Vagina (tissue), 2 donors: ENCODE measurements around the gene USH1C.

ENCODE experiments used
- POLR2A ChIP-seq, 2 donors: fragments of 450-650 bp; IDR thresholded peaks; one replicate each; pipeline ENCODE4 v1.6.1; 2017; ENCODE audit warnings: antibody characterized with exemption in 2 of 2, mild to moderate bottlenecking in 2 of 2, moderate library complexity in 2 of 2
- TF ChIP-seq, protein P1 (sequence below), 3 experiments: fragments of 450-650 bp in 2 of 3; fragments of 200-600 bp in 1 of 3; sonication (generic) in 1 of 3; IDR thresholded peaks; one replicate each; pipeline ENCODE4 v1.5.1; 2017 to 2019; ENCODE audit warnings: antibody characterized with exemption in 3 of 3, mild to moderate bottlenecking in 2 of 3, moderate library complexity in 2 of 3

DNA sequence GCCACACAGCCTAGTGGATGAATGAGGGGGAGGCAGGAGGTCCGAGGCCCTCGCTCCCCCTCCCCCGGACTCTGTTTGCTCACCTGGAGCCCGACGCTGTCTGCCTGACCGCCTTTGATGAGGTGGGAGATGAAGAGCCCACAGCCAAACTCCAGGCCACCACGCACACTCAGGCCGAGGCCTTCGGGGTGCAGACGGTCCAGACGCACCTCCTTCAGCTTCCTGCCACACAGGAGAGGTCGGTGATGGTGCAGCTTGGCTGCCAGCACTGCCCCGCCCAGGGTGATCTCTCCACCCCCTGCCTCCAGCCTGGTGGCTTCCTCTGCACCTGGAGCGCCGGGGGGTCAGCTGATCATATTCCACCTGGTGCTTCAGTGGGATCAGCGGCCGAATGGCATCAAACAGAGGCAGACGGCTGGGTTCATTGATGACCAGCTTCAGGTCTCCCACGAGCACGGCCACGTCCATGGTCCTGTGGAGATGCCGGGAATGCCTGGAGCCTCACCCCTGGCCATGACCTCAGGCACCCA lies 13.1 kb downstream of the USH1C start:
- no peak for TF ChIP-seq POLR2A (IDR thresholded peaks at IDR 0.05)
- TF ChIP-seq, protein P1, sequence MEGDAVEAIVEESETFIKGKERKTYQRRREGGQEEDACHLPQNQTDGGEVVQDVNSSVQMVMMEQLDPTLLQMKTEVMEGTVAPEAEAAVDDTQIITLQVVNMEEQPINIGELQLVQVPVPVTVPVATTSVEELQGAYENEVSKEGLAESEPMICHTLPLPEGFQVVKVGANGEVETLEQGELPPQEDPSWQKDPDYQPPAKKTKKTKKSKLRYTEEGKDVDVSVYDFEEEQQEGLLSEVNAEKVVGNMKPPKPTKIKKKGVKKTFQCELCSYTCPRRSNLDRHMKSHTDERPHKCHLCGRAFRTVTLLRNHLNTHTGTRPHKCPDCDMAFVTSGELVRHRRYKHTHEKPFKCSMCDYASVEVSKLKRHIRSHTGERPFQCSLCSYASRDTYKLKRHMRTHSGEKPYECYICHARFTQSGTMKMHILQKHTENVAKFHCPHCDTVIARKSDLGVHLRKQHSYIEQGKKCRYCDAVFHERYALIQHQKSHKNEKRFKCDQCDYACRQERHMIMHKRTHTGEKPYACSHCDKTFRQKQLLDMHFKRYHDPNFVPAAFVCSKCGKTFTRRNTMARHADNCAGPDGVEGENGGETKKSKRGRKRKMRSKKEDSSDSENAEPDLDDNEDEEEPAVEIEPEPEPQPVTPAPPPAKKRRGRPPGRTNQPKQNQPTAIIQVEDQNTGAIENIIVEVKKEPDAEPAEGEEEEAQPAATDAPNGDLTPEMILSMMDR (IDR thresholded peaks at IDR 0.05): no peak
